Measurements from ENCODE around the gene RPS19BP1.

The RPS19BP1 gene

GRCh38 chr22:39530692-39531331 is 1.7 kb downstream of the RPS19BP1 start:
- Mint-ChIP-seq H3K9me3 (no peaks in the 10 kb centered on the region), H3K4me1 (peaks cover 60% of the 10 kb centered on the region), H3K27me3 (no peaks in the 10 kb centered on the region), H3K27ac (ENCODE audit: low read depth) (no peak overlapping the region), H3K36me3 (ENCODE audit: insufficient read depth) (peaks cover 30% of the 10 kb centered on the region), H3K4me3 (peak overlapping the region; percentile 98)
- DNase-seq (ENCODE audit: low spot score in 2 of 2) (no peak), ATAC-seq (replicated peaks; ENCODE audit: extremely low read depth, poor library complexity, severe bottlenecking) (no peak)

DNA sequence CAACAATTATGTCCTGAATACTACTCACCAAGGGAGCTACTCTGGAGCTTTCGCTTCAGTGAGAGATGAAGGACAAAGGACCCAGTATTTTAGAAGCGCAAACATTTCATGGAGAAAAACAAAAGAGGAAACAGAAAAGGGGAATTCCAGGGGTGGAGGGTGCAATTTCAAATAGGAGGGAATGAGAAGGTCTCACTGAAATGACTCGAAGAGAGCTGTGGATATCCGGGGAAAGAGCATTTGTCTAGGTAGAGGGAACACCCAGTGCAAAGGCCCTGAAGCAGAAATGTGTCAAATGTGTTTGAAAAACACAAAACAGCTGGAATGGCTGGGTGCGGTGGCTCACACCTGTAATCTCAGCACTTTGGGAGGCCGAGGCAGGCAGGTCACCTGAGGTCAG is 2.4 kb downstream of the RPS19BP1 start:
- Mint-ChIP-seq H3K36me3 (ENCODE audit: insufficient read depth) (peaks cover 33% of the 10 kb centered on the region), H3K4me1 (peaks cover 67% of the 10 kb centered on the region), H3K27me3 (no peaks in the 10 kb centered on the region), H3K27ac (ENCODE audit: low read depth) (peak overlapping the region; percentile 85), H3K4me3 (peak overlapping the region; percentile 98), H3K9me3 (no peaks in the 10 kb centered on the region)
- DNase-seq (ENCODE audit: low spot score in 2 of 2), result no peak
- no peak for ATAC-seq (replicated peaks; ENCODE audit: extremely low read depth, poor library complexity, severe bottlenecking)

- H3K27me3 Mint-ChIP-seq, result no peaks in the 10 kb centered on the region
- peak overlapping the region; percentile 98 for H3K4me3 Mint-ChIP-seq
- H3K9me3 Mint-ChIP-seq, result no peaks in the 10 kb centered on the region
- peaks cover 39% of the 10 kb centered on the region for H3K36me3 Mint-ChIP-seq (ENCODE audit: insufficient read depth)
- peaks cover 74% of the 10 kb centered on the region for H3K4me1 Mint-ChIP-seq
- DNase-seq (ENCODE audit: low spot score in 2 of 2) (no peak), ATAC-seq (replicated peaks; ENCODE audit: extremely low read depth, poor library complexity, severe bottlenecking) (no peak)
- H3K27ac Mint-ChIP-seq (ENCODE audit: low read depth), result peak overlapping the region; percentile 85
Measured at GRCh38 chr22:39529487-39529851, 3.1 kb downstream of the RPS19BP1 start.

GRCh38 chr22:39528681-39529486 is 3.7 kb downstream of the RPS19BP1 start:
- peak overlapping the region; percentile 98 for H3K4me3 Mint-ChIP-seq
- no peaks in the 10 kb centered on the region for H3K27me3 Mint-ChIP-seq
- peak; percentile 87 for DNase-seq (ENCODE audit: low spot score in 2 of 2)
- peaks cover 44% of the 10 kb centered on the region for H3K36me3 Mint-ChIP-seq (ENCODE audit: insufficient read depth)
- peak overlapping the region; percentile 85 for H3K27ac Mint-ChIP-seq (ENCODE audit: low read depth)
- H3K9me3 Mint-ChIP-seq, result no peaks in the 10 kb centered on the region
- peaks cover 75% of the 10 kb centered on the region for H3K4me1 Mint-ChIP-seq
- ATAC-seq (replicated peaks; ENCODE audit: extremely low read depth, poor library complexity, severe bottlenecking), result peak; percentile 12

- Mint-ChIP-seq H3K27me3 (no peaks in the 10 kb centered on the region), H3K4me1 (peaks cover 79% of the 10 kb centered on the region), H3K9me3 (no peaks in the 10 kb centered on the region), H3K4me3 (peak overlapping the region; percentile 98), H3K27ac (ENCODE audit: low read depth) (peak overlapping the region; percentile 85), H3K36me3 (ENCODE audit: insufficient read depth) (peaks cover 49% of the 10 kb centered on the region)
- ATAC-seq (replicated peaks; ENCODE audit: extremely low read depth, poor library complexity, severe bottlenecking), result no peak
- DNase-seq (ENCODE audit: low spot score in 2 of 2), result no peak
Measured at GRCh38 chr22:39528080-39528661, 4.4 kb downstream of the RPS19BP1 start.

GRCh38 chr22:39527481-39527961 is 5.0 kb downstream of the RPS19BP1 start:
- Mint-ChIP-seq H3K9me3 (no peaks in the 10 kb centered on the region), H3K27ac (ENCODE audit: low read depth) (peak overlapping the region; percentile 85), H3K4me3 (peak overlapping the region; percentile 98), H3K27me3 (no peaks in the 10 kb centered on the region), H3K4me1 (peaks cover 86% of the 10 kb centered on the region), H3K36me3 (ENCODE audit: insufficient read depth) (peaks cover 54% of the 10 kb centered on the region)
- DNase-seq (ENCODE audit: low spot score in 2 of 2), result no peak
- no peak for ATAC-seq (replicated peaks; ENCODE audit: extremely low read depth, poor library complexity, severe bottlenecking)

- DNase-seq (ENCODE audit: low spot score in 2 of 2) (no peak), ATAC-seq (replicated peaks; ENCODE audit: extremely low read depth, poor library complexity, severe bottlenecking) (peak; percentile 28)
- peak overlapping the region; percentile 85 for H3K27ac Mint-ChIP-seq (ENCODE audit: low read depth)
- peak overlapping the region; percentile 98 for H3K4me3 Mint-ChIP-seq
- no peaks in the 10 kb centered on the region for H3K9me3 Mint-ChIP-seq
- H3K27me3 Mint-ChIP-seq, result no peaks in the 10 kb centered on the region
- peaks cover 58% of the 10 kb centered on the region for H3K36me3 Mint-ChIP-seq (ENCODE audit: insufficient read depth)
- H3K4me1 Mint-ChIP-seq, result peaks cover 89% of the 10 kb centered on the region
Measured at GRCh38 chr22:39526736-39527171, 5.8 kb downstream of the RPS19BP1 start.

- Mint-ChIP-seq H3K9me3 (no peaks in the 10 kb centered on the region), H3K4me1 (peaks cover 80% of the 10 kb centered on the region), H3K36me3 (ENCODE audit: insufficient read depth) (peaks cover 65% of the 10 kb centered on the region), H3K27ac (ENCODE audit: low read depth) (peak overlapping the region; percentile 90), H3K27me3 (no peaks in the 10 kb centered on the region), H3K4me3 (no peak overlapping the region)
- ATAC-seq (replicated peaks; ENCODE audit: extremely low read depth, poor library complexity, severe bottlenecking), result no peak
- no peak for DNase-seq (ENCODE audit: low spot score in 2 of 2)
Measured at GRCh38 chr22:39525658-39525975, 6.9 kb downstream of the RPS19BP1 start.

DNA sequence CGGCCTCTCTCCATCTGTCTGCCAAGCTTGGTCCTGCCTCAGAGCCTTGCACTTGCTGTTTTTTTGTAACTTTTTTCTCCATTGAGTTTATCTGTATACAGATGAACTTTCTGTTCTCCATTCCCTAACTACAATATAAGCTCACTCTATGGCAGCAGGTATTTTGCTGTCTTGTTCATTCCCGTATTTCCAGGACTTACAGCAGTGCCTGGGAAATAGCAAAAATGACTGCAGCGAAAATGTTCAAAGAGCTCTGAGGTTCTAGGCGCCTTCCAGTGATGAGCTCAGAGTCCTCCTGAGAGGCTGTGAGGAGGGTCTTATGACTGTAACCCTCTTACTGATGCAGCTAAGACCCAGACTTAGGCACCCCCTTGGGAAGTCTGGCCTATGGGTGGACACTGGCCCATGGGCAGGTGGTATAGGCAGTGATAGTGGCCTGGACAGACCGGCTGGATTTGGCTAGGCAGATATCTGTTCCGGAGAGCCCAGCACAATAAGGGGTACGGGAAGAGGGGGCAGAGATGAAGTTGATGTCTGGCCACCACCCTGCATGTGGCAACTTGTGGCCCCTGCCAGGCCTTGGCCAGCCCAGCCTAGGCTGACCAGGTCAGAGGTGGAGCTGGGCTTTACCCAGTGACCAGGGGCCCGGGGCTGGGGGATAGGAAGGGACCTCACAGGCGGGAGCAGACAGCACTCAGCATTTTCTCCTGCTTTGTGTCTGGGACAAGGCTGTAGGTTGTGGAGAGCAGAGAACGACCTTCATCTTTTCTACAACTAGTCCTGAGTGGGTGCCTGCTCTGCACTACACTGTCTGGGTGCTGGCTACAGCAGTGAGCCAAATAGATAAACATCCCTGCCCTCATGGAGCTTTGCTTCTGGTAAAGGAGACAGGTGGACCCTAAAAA is 7.5 kb downstream of the RPS19BP1 start:
- H3K9me3 Mint-ChIP-seq, result no peaks in the 10 kb centered on the region
- H3K36me3 Mint-ChIP-seq (ENCODE audit: insufficient read depth), result peaks cover 70% of the 10 kb centered on the region
- DNase-seq (ENCODE audit: low spot score in 2 of 2) (no peak), ATAC-seq (replicated peaks; ENCODE audit: extremely low read depth, poor library complexity, severe bottlenecking) (no peak)
- no peaks in the 10 kb centered on the region for H3K27me3 Mint-ChIP-seq
- peaks cover 74% of the 10 kb centered on the region for H3K4me1 Mint-ChIP-seq
- peak overlapping the region; percentile 90 for H3K27ac Mint-ChIP-seq (ENCODE audit: low read depth)
- peak overlapping the region; percentile 21 for H3K4me3 Mint-ChIP-seq

GRCh38 chr22:39524089-39524752 is 8.3 kb downstream of the RPS19BP1 start:
- DNase-seq (ENCODE audit: low spot score in 2 of 2), result no peak
- Mint-ChIP-seq H3K4me1 (peaks cover 67% of the 10 kb centered on the region), H3K4me3 (peak overlapping the region; percentile 21), H3K27me3 (no peaks in the 10 kb centered on the region), H3K36me3 (ENCODE audit: insufficient read depth) (peaks cover 68% of the 10 kb centered on the region), H3K27ac (ENCODE audit: low read depth) (no peak overlapping the region), H3K9me3 (no peaks in the 10 kb centered on the region)
- ATAC-seq (replicated peaks; ENCODE audit: extremely low read depth, poor library complexity, severe bottlenecking), result no peak

DNA sequence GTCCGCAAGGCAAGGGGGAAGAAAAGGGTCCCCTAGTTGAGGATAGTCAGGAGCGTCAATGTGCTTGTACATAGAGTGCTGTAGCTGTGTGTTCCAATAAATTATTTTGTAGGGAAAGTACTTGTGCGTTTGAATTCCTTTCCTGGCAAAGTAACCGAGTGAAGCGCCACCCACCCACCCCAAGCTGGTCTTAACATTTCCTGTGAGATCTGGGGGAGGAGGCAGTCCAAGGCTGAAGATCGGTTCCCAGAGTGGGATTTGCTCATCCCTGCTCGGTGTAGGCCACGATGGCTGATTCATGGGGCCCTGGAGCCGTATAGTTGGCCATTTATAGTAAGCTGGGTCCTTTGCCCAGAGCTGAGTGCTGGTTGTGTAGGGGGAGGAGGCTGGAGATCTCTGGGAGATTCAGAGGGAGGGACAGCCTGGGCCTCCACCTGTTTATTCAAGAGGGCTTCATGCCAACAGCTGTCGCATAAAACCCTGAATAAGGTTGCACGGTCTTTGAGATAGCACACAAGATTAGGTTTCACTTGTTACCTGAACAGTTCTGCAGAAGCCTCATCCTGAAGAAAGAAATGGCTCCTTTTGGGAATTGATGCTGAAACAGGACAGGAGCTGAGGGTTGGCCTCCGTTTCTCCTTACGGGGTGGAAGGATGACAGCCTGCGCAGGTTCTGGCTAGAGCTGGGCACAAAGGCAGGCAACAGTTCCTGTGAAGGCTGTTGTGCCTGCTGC is 9.8 kb downstream of the RPS19BP1 start:
- no peak for ATAC-seq (replicated peaks; ENCODE audit: extremely low read depth, poor library complexity, severe bottlenecking)
- H3K4me3 Mint-ChIP-seq, result peak overlapping the region; percentile 90
- H3K9me3 Mint-ChIP-seq, result no peaks in the 10 kb centered on the region
- peak overlapping the region; percentile 98 for H3K27ac Mint-ChIP-seq (ENCODE audit: low read depth)
- peaks cover 53% of the 10 kb centered on the region for H3K4me1 Mint-ChIP-seq
- H3K27me3 Mint-ChIP-seq, result no peaks in the 10 kb centered on the region
- DNase-seq (ENCODE audit: low spot score in 2 of 2), result no peak
- H3K36me3 Mint-ChIP-seq (ENCODE audit: insufficient read depth), result peaks cover 58% of the 10 kb centered on the region

Measured in central memory CD8-positive, alpha-beta T cell (primary cell).